ENCODE data around the gene SH3PXD2A. TPM values are rescaled to one million over a fixed set of nuclear protein-coding genes. Genes with fewer than 3 reads are reported as not detected.
"Not testable (repeated sequence)": the region's sequence is repeated elsewhere in the genome, so short reads cannot be mapped to it uniquely, and the experiment has no call there.

Gene SH3PXD2A
- polyA plus RNA-seq, 3 donors, result 3.0 to 61.0 (median 36.1) TPM

- 84 to 89% (median 86%) methylated on average over 3 of the region's 3 CpGs for WGBS, 3 donors
- H3K27ac ChIP-seq (ENCODE audit: low read depth, low read length), result no peak overlapping the region
Measured at GRCh38 chr10:103663236-103663635, 192.1 kb downstream of the SH3PXD2A start.

GRCh38 chr10:103662704-103663103 lies 192.7 kb downstream of the SH3PXD2A start:
- 91 to 99% (median 97%) methylated on average over 3 of the region's 3 CpGs for WGBS, 3 donors
- H3K27ac ChIP-seq (ENCODE audit: low read depth, low read length), result not testable (repeated sequence)

GRCh38 chr10:103661198-103661950 lies 194.0 kb downstream of the SH3PXD2A start:
- H3K27ac ChIP-seq (ENCODE audit: low read depth, low read length), result peak overlapping the region; percentile 44
- WGBS, 3 donors, result 37 to 68% (median 50%) methylated on average over 37 to 48 of the region's 48 CpGs

GRCh38 chr10:103660364-103661197 lies 194.8 kb downstream of the SH3PXD2A start:
- WGBS, 3 donors, result 26 to 47% (median 27%) methylated on average over 33 to 42 of the region's 42 CpGs
- peak overlapping the region; percentile 44 for H3K27ac ChIP-seq (ENCODE audit: low read depth, low read length)

GRCh38 chr10:103659674-103660363 lies 195.6 kb downstream of the SH3PXD2A start:
- H3K27ac ChIP-seq (ENCODE audit: low read depth, low read length), result no peak overlapping the region
- 31 to 49% (median 36%) methylated on average over 11 of the region's 11 CpGs for WGBS, 3 donors

GRCh38 chr10:103658049-103658577 lies 197.3 kb downstream of the SH3PXD2A start:
- 60 to 91% (median 79%) methylated on average over 3 to 4 of the region's 4 CpGs for WGBS, 3 donors

GRCh38 chr10:103657061-103657591 lies 198.2 kb downstream of the SH3PXD2A start:
- H3K27ac ChIP-seq (ENCODE audit: low read depth, low read length), result no peak overlapping the region
- 92 to 96% (median 93%) methylated on average over 4 of the region's 4 CpGs for WGBS, 3 donors

More at GRCh38 chr10:103658049-103658577, 197.3 kb downstream of the SH3PXD2A start:
- no peak overlapping the region for H3K27ac ChIP-seq (ENCODE audit: low read depth, low read length)

- WGBS, 3 donors, result 76 to 83% (median 82%) methylated on average over 4 of the region's 4 CpGs
- no peak overlapping the region for H3K27ac ChIP-seq (ENCODE audit: low read depth, low read length)
Measured at GRCh38 chr10:103654925-103655324, 200.5 kb downstream of the SH3PXD2A start.

- 52 to 93% (median 83%) methylated on average over 8 of the region's 8 CpGs for WGBS, 3 donors
- H3K27ac ChIP-seq (ENCODE audit: low read depth, low read length), result no peak overlapping the region
Measured at GRCh38 chr10:103653581-103654037, 201.8 kb downstream of the SH3PXD2A start.

GRCh38 chr10:103652599-103653281 lies 202.6 kb downstream of the SH3PXD2A start:
- no peak overlapping the region for H3K27ac ChIP-seq (ENCODE audit: low read depth, low read length)
- WGBS, 3 donors, result 60 to 79% (median 65%) methylated on average over 15 of the region's 15 CpGs

GRCh38 chr10:103651783-103652476 lies 203.4 kb downstream of the SH3PXD2A start:
- WGBS, 3 donors, result 54 to 73% (median 54%) methylated on average over 10 of the region's 10 CpGs

GRCh38 chr10:103651333-103651732 lies 204.0 kb downstream of the SH3PXD2A start:
- WGBS, 3 donors, result 76 to 100% (median 77%) methylated on average over 1 of the region's 1 CpG
- no peak overlapping the region for H3K27ac ChIP-seq (ENCODE audit: low read depth, low read length)

More at GRCh38 chr10:103651783-103652476, 203.4 kb downstream of the SH3PXD2A start:
- H3K27ac ChIP-seq (ENCODE audit: low read depth, low read length), result peak overlapping the region; percentile 51

- 81 to 85% (median 85%) methylated on average over 10 to 11 of the region's 11 CpGs for WGBS, 3 donors
- no peak overlapping the region for H3K27ac ChIP-seq (ENCODE audit: low read depth, low read length)
Measured at GRCh38 chr10:103649654-103650423, 205.5 kb downstream of the SH3PXD2A start.

- no peak overlapping the region for H3K27ac ChIP-seq (ENCODE audit: low read depth, low read length)
- 51 to 68% (median 54%) methylated on average over 18 of the region's 18 CpGs for WGBS, 3 donors
Measured at GRCh38 chr10:103648636-103649532, 206.5 kb downstream of the SH3PXD2A start.

GRCh38 chr10:103648251-103648635 lies 207.1 kb downstream of the SH3PXD2A start:
- H3K27ac ChIP-seq (ENCODE audit: low read depth, low read length), result no peak overlapping the region
- WGBS, 3 donors, result 51 to 73% (median 64%) methylated on average over 8 of the region's 8 CpGs

Data from adipose tissue (tissue), 3 donors.